Measurements from ENCODE around the gene PHTF1.
"Not testable (repeated sequence)": the region's sequence is repeated elsewhere in the genome, so short reads cannot be mapped to it uniquely, and the experiment has no call there.

PHTF1 gene

DNA sequence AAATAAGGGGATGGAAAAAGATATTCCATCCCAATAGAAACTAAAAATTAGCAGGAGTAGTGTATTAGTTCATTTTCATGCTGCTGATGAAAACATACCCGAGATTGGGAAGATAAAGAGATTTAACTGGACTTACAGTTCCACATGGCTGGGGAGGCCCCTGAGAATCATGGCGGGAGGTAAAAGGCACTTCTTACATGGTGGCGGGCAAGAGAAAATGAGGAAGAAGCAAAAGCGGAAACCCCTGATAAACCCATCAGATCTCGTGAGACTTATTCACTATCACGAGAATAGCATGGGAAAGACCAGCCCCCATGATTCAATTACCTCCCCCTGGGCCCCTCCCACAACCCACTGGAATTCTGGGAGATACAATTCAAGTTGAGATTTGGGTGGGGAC, 41.8 kb downstream of the PHTF1 start:
- not testable (repeated sequence) for DNase-seq

DNA sequence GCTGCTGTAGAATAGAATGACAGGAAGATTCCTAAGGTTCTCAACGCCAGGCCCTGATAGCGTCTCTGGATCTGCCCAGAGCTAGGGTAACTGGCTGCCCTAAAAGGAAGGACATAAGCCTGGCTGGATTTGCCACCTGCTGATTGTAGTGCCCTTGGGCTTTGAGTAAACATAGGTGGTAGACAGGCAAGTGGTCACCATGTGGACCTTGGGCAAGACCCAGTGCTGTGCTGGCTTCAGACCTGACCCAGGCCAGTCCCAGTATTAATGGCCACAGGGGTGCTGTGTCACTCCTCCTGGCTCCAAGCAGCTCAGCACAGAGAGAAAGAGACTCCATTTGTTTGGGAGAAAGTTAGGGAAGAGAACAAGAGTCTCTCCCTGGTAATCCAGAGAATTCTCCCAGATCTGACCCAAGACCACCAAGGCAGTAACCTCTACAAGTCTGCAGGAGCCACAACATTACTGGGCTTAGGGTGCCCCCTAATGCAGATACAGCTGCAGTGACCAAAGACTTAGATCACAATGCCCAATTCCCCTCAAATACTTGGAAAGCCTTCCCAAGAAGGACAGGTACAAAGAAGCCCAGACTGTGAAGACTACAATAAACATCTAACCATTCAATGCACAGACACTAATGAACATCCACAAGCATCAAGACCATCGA, 44.5 kb downstream of the PHTF1 start:
- DNase-seq: no peak

DNA sequence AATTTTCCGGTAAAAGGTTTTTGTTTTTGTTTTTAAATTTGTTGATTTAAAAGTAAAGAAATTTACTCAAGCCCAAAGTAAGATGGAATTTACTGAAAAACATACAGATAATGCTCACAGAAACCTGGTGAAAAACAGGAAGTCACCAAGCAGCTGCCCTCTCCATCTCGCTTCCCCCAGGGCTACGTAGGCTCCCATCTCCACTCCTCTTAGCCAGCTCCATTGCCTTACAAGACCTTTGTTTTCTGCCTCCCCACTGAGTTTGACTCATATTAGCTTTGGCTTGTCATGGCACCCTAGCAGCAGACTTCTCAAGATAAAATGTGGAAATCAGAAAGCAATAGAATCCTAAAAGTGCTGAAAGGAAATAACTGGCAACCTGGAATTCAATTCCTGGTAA, 57.9 kb downstream of the PHTF1 start:
- DNase-seq: peak; percentile 8

DNA sequence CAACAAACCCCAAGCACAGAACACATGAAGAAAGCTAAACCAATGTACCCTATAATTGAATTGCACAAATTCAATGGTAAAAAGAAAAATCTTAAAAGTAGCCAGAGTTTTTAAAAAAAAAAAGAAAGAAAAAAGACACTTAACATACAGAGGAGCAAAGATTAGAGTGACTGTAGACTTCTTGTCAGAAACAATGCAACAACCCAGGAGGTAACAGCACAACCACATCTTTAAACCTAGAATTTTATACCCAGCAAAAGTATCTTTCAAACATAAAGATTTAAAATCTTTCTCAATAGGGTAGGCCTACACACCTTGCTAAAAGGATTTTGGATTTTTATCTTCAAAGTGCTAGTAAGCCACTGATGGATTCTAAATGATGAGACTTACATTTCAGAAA, 64.4 kb downstream of the PHTF1 start:
- no peak for DNase-seq

DNA sequence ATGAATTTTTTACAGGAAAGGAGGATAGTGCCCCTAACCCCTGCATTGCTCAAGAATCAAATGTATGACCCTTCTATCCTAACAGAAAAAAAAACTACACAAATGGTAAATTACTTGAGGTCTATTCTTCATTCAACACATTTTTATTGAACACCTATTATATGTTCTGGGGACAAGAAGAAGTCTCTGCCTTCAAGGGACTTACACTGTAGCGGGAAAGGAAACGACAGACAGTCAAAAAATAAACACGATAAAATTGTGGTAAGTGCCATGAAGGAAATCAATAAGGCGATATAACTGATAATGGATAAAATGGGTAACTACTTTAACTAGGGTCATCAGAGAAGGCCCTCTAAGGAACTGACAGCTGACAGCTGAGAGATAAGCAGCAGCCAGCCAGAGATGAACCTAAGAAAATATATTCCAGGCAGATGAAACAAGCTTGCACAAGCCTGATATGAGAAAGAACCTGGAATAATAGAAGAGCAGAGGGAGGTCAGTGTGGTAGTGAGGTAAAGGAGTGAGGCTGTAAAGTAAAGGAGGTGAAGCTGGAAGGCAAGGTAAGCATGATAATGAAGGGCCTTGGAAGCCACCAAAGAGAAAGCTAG, 66.4 kb downstream of the PHTF1 start:
- no peak for DNase-seq

DNA sequence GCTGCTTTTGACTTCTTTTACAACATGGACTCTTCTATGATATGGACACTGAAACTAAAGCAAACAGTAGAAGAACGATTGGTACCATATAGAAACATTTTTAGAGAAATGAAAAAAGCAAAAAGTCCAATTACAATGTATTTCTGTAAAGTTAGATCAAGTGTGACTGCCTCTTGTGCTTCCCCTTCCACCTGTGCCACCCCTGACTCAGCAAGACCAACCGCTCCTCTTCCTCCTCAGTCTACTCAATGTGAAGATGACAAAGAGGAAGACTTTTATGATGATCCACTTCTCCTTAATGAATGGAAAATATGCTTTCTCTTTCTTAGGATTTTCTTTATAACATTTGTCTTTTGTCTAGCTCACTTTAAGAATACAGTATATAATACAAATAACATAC, 66.9 kb downstream of the PHTF1 start:
- no peak for DNase-seq

- DNase-seq: no peak
Measured at GRCh38 chr1:113691184-113691583, 68.1 kb downstream of the PHTF1 start.

DNA sequence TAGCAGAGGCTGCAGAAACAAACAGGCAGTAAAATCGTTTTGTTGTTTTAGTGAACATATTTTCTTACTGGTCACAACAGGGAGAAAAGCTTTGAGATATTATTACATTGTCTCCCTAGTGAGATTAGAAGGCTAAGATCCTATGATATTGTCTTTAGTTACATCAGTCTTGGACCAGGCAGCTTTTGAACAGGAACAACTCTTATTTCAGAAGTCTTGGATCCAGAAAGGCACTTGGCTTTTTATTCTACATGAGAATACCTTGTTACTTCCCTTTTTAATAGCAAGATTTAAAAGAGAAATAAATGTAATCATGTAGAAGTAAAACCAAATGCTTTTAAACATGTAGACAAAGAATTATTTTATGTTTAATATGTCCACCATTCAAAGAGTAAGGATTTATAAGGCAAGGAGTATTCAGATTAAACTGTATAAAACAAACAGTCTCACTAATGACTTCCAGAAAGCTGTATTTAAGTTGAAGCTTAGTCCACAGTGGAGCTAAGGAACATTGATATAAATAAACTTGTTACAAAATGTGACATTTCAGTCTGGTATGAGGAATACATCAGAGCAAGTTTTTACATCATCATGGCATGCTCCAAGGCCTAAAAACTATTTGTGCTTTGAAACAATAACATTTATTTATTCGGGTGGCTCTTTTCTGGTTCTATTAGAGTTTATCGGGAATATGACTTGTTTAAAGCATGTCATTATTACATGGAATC, 72.2 kb downstream of the PHTF1 start:
- DNase-seq: peak; percentile 8

DNA sequence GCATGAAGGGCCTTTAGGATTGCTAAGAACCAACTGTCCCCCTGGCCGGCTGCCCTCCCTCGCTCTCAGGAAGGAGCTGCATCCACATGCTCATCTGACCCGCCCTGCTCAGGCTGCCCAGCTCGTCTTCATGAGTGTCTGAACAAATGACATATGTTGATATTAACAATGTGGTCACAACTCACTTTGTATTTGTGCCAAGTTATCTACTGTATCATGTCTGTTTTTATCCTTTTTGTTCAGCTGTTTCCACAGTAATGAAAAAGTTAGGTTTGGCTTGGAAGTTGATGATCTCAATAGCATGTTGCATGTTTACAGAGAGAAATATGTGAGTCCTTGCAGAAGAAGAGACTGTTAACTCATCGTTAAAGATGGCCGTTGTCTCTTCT, 75.1 kb downstream of the PHTF1 start:
- DNase-seq: peak; percentile 43

- peak; percentile 6 for DNase-seq
Measured at GRCh38 chr1:113683384-113684152, 75.7 kb downstream of the PHTF1 start.

DNA sequence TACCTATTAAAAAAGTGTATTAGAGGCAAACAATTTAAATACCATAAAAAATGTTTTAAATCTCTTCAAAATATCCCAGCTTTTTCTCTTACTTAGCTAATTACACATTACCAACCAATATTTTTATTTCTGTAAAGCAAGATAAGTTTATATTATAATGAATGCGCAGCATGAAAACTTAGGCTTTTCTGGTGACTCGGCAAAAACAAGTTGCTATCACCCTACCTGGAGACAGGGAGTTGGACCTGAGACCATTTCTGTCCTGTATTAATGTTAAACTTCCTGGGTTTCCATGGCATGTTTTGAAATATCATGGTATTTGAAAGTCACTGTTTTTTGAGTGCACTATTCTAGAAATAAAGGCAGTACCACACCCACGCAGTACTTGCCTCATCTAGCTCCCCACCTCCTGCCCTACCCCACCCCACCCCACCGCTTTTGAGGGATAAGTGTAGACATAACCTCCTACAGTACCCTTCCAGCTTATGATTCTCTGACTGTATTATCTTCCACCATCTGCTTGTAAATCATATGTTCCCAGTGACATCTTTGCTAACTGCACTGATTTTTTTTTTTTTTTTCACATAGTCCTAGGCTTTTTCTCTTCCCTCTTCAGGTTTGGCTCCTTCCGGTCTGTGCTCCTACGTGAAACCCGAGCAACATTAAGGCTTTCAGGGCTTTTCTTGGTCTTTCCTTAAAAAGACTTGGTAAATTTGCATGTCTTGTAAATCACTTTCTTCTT, 77.5 kb downstream of the PHTF1 start:
- no peak for DNase-seq

DNA sequence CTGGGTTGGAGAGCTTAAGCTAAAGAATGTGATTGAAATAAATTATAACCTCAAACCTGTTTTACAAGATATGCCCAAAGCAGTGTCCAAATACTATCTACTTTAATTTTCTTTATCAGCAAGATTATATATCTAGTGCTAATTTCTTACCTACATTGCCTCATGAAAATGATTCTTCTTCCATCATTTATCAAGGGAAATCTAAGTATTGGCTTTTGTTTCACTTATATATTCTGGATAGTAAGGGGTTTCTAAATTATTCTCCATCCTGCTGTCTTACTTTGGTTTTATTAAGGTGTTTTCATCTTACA, 81.2 kb downstream of the PHTF1 start:
- no peak for DNase-seq

DNA sequence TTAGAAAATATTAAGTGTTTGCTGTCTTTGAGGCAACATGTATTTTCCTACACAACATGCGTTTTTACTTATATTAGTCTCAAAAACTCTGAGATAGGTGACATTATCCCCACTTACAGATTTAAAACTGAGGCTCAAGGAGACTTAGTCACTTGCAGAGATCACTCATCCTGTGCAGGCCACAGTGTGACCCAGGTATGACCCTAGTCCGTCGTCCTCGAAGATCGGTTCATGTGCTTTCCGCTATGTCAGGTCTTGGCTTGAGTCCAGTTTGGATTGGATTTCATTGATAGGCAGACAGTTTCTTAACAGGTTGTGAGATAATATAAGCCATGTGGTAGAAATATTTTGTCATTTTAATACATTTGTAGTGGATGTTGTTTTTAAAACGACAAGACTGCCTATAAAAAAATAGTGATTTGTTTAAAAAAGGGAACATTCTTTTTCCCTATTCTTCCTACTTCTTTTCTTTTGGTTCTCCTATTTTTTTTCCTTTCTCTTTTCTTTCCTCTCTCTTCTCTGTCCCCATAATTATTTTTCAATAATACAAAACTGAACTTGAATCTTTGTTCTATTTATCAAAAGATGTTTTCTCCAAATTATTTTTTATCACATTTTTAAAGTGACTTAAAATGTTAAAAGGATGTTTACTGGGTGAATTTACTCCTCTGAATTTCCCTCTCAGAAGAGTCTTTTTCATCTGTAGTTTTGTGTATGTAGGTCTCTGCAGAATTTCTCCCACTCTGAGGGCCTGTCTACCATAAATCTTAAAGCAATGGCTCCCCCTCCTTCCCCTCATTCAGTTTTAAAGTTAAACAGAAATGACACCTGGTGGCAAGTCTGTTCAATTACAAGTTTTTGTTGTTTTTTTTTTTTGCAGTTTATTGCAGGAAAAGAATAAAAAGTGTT, 81.8 kb downstream of the PHTF1 start:
- DNase-seq: peak; percentile 56

DNA sequence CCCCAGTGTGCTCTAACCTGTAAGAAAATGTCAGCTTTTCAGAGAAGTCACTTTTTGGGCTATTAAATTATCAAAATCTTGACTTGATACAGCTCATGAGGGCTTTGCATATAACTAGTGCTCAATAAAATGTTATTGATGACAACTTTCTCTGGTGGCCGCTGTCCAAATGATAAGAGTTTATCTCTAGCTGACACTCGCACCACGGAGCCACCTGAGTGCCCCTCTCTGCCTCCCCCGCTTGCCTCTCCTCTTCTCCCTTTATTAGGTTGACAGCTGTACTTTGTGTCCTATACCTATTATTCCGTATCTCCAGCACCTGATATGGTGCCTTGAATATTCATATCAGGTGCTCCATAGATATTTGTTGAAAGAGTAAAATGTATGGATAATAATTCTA, 82.8 kb downstream of the PHTF1 start:
- DNase-seq: no peak

- DNase-seq: peak; percentile 10
Measured at GRCh38 chr1:113675302-113675701, 84.0 kb downstream of the PHTF1 start.

DNA sequence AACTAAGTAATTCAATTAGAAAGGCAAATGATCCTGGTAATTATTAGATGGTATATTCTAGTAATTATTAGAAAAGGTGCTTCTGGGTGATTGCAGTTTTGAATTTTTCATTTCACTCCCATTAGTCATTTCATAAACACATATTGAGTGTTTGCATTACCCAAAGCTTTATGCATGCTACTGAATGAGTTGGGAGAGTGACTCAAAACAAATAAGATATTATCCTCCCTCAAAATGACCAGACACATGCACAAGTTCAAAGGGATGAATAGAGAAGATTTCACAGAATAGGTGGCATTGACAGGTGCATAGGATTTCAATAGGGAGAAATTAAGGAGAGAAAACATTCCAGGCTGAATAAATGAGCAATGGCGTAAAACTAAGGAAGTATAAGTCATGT, 84.7 kb downstream of the PHTF1 start:
- no peak for DNase-seq

DNA sequence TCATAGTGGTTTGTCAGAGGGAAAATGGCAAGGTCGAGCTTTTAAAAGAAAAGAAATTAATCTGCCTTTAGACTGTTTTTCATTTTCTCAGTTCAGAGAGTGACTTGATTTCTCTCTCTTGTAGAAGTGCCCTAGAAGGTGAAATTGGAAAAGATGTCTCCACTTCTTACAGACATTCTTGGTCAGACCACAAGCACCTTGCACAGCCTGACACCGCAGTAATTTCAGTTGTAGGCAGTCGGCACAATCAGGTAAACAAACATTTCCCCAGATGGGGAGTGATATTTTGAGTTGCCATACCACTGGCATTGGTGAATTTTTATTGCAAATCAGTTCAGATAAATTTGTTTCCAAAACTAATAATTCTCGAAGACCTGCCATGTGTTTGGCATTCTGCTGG, 86.8 kb downstream of the PHTF1 start:
- no peak for DNase-seq

GRCh38 chr1:113670650-113671049, 88.6 kb downstream of the PHTF1 start:
- DNase-seq: no peak

GRCh38 chr1:113669988-113670387, 89.3 kb downstream of the PHTF1 start:
- no peak for DNase-seq

DNA sequence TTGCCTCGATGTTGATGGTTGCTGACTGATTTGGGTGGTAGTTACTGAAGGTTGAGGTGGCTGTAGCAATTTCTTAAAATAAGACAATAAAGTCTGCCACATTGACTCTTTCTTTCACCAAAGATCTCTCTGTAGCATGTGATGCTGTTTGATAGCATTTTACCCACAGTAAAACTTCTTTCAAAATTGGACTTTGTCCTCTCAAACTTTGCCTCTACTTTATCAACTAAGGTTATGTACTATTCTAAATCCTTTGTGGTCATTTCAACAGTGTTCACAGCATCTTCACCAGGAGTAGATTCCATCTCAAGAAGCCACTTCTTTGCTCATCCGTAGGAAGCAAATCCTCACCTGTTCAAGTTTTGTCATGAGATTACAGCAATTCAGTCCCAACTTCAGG, 93.2 kb downstream of the PHTF1 start:
- DNase-seq: no peak

GRCh38 chr1:113665071-113665470, 94.2 kb downstream of the PHTF1 start:
- DNase-seq: no peak
